RWPE2 (cell line): Measurements from ENCODE around the gene TRIM44.
"Not testable (repeated sequence)": the region's sequence is repeated elsewhere in the genome, so short reads cannot be mapped to it uniquely, and the experiment has no call there.

ENCODE experiments used
- ATAC-seq: fragments of 200-7000 bp; cut with Tn5 transposase; 3 replicates; pipeline ENCODE4 v1.9.1; 2021; ENCODE audit warnings: low read depth
- DNase-seq: peaks from one replicate; pipeline ENCODE4 v3.0.0-alpha.2; 2020; ENCODE audit warnings: low spot score
- H3K27ac ChIP-seq: fragments of 450-650 bp; 2 replicates; pipeline ENCODE4 v1.5.1; 2017; ENCODE audit warnings: mild to moderate bottlenecking; ENCODE audit not compliant: poor library complexity, severe bottlenecking
- H3K27me3 ChIP-seq: fragments of 250-450 bp; sonication (Bioruptor Pico); 2 replicates; pipeline ENCODE4 v1.5.1; 2021; ENCODE audit warnings: mild to moderate bottlenecking, moderate library complexity; ENCODE audit not compliant: insufficient read depth, poor library complexity, severe bottlenecking
- H3K36me3 ChIP-seq: fragments of 250-450 bp; sonication (Bioruptor Pico); 2 replicates; pipeline ENCODE4 v1.5.1; 2020; ENCODE audit warnings: low read depth, mild to moderate bottlenecking, moderate library complexity
- H3K4me1 ChIP-seq: fragments of 250-450 bp; sonication (Bioruptor Pico); 2 replicates; pipeline ENCODE4 v1.5.1; 2021; ENCODE audit warnings: mild to moderate bottlenecking, moderate library complexity; ENCODE audit not compliant: insufficient read depth, poor library complexity, severe bottlenecking
- H3K4me3 ChIP-seq: fragments of 250-450 bp; sonication (Bioruptor Pico); 2 replicates; pipeline ENCODE4 v1.5.1; 2021; ENCODE audit warnings: mild to moderate bottlenecking, moderate library complexity; ENCODE audit not compliant: severe bottlenecking
- H3K9me3 ChIP-seq: fragments of 250-450 bp; sonication (Bioruptor Pico); 2 replicates; pipeline ENCODE4 v1.5.1; 2021; ENCODE audit warnings: mild to moderate bottlenecking, moderate library complexity; ENCODE audit not compliant: severe bottlenecking
- TF ChIP-seq, protein P1 (sequence below): fragments of 450-650 bp; IDR thresholded peaks from one replicate; pipeline ENCODE4 v1.5.1; 2017; ENCODE audit warnings: mild to moderate bottlenecking, moderate library complexity; ENCODE audit not compliant: poor library complexity, severe bottlenecking

The TRIM44 gene

DNA sequence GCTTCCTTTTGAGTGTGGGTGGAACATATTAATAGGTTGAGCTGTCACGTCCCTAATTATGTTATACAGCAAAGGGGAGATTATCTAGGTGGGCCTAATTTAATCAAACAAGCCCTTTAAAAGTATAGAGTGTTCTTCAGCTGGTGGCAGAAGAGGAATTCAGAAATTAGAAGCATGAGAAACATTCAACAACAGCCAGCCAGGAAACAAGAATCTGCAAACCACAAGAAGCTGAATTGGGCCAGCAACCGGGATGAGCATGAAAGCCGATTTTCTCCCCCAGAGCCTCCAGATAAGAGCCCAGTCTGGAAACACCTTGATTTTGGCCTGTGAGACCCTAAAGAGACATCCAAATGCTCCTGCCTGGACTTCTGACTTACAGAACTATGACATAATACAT, 175.5 kb downstream of the TRIM44 start:
- Histone ChIP-seq H3K36me3 (no peaks in the 10 kb centered on the region), H3K4me1 (no peaks in the 10 kb centered on the region), H3K27ac (no peak overlapping the region), H3K9me3 (no peaks in the 10 kb centered on the region), H3K4me3 (no peak overlapping the region), H3K27me3 (no peaks in the 10 kb centered on the region)
- ATAC-seq (no peak), DNase-seq (no peak)
- TF ChIP-seq, protein P1, sequence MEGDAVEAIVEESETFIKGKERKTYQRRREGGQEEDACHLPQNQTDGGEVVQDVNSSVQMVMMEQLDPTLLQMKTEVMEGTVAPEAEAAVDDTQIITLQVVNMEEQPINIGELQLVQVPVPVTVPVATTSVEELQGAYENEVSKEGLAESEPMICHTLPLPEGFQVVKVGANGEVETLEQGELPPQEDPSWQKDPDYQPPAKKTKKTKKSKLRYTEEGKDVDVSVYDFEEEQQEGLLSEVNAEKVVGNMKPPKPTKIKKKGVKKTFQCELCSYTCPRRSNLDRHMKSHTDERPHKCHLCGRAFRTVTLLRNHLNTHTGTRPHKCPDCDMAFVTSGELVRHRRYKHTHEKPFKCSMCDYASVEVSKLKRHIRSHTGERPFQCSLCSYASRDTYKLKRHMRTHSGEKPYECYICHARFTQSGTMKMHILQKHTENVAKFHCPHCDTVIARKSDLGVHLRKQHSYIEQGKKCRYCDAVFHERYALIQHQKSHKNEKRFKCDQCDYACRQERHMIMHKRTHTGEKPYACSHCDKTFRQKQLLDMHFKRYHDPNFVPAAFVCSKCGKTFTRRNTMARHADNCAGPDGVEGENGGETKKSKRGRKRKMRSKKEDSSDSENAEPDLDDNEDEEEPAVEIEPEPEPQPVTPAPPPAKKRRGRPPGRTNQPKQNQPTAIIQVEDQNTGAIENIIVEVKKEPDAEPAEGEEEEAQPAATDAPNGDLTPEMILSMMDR, result no peak

DNA sequence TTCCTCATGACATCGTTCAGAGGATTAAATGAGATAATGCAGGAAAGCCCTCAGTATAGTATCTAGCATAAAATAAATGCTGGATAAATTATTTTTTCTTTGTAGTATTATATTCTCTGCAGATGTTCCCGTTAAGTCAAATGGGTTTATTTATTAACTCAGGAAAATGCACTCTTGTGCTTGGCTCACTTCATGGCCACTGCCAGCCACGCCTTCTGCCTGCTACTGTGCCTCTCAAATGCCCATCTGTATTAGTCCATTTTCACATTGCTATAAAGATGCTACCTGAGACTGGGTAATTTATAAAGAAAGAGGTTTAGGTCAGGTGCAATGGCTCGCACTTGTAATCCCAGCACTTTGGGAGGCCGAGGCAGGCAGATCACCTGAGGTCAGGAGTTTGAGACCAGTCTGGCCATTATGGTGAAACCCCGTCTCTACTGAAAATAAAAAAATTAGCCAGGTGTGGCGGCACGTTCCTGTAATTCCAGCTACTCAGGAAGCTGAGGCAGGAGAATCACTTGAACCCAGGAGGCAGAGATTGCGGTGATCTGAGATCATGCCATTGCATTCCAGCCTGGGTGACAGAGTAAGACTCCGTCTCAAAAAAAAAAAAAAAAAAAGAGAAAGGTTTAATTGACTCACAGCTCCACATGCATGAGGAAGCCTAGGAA, 176.3 kb downstream of the TRIM44 start:
- not testable (repeated sequence) for DNase-seq, H3K27me3 ChIP-seq, H3K36me3 ChIP-seq, ATAC-seq, H3K9me3 ChIP-seq, H3K27ac ChIP-seq, H3K4me3 ChIP-seq, H3K4me1 ChIP-seq

DNA sequence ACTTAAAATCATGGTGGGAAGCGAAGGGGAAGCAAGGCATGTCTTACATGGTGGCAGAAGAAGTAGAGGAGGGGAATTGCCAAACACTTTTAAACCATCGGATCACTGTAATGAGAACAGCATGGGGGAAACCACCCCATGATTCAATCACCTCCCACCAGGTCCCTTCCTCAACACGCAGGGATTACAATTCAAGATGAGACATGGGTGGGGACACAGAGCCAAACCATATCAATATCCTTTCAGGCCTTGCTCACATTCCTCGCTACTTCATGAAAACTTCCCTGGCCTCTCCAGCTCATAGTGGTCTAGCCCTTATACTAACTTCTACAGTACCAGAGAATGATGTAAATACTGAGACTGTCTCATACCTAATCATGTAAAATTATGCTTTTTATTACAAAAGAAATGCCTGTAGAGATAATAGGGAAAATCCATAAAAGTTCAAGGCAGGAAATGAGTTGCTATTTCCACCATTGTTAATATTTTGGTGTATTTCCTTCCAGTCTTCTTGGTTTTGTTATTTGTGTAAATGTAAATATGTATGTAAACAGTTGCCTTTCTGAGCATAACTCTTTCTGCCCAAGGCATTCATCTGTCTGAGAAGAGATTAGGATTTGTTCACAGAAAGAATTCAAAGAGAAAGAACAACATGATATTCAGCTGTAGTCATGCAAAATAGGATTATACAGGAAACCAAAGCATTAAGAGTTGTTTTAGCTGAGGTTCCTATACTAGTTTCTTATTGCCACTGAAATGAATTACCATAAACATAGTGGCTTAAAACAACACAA, 177.0 kb downstream of the TRIM44 start:
- ATAC-seq (no peak), DNase-seq (no peak)
- Histone ChIP-seq H3K4me3 (no peak overlapping the region), H3K9me3 (no peaks in the 10 kb centered on the region), H3K4me1 (no peaks in the 10 kb centered on the region), H3K27ac (no peak overlapping the region), H3K27me3 (no peaks in the 10 kb centered on the region), H3K36me3 (no peaks in the 10 kb centered on the region)
- TF ChIP-seq, protein P1, result no peak

DNA sequence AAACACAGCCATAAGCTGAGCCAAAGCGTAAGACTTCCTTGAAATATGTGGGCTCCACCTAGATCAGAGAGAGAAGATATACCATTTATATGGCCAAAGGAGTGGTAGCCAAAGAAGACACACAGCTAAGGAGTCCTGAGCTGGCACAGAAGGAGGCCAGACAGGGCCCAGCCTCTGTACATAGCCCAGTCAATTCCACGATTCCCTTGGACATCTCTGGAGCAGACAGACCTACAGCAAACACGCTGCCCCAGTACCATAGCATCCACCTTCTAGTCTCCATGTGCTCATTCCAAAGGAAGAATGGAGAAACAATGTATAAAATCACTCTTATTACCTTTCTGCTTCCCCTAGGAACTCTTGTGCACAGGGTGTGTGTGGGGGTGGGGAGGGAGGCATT, 179.2 kb downstream of the TRIM44 start:
- Histone ChIP-seq H3K4me1 (no peaks in the 10 kb centered on the region), H3K27ac (no peak overlapping the region), H3K9me3 (no peaks in the 10 kb centered on the region), H3K27me3 (no peaks in the 10 kb centered on the region), H3K4me3 (no peak overlapping the region), H3K36me3 (no peaks in the 10 kb centered on the region)
- DNase-seq, result no peak
- ATAC-seq, result no peak
- TF ChIP-seq, protein P1, result no peak

DNA sequence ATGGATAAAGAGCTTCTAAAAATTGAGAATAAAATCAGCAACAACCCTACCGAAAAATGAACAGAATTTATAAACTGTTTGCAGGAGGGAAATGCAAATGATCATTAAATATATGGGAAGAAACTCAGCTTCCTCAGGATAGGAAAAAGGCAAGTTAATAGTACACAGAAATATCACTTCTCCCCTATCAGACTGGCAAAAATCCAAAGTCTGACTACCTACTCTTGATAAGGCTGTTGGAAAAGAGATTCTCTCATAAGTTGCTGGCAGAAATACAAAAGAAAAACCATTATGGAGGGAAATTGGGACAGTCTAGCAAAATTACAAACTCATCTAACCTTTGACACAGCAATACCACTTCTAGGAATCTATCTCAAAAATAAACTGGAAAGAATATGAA, 180.4 kb downstream of the TRIM44 start:
- H3K27ac ChIP-seq, result no peak overlapping the region
- H3K9me3 ChIP-seq, result no peaks in the 10 kb centered on the region
- H3K27me3 ChIP-seq, result no peaks in the 10 kb centered on the region
- TF ChIP-seq, protein P1, result no peak
- H3K4me1 ChIP-seq, result no peaks in the 10 kb centered on the region
- no peaks in the 10 kb centered on the region for H3K36me3 ChIP-seq
- no peak overlapping the region for H3K4me3 ChIP-seq
- ATAC-seq (no peak), DNase-seq (no peak)
